ENCODE measurements around the gene SUMO2.

The SUMO2 gene

DNA sequence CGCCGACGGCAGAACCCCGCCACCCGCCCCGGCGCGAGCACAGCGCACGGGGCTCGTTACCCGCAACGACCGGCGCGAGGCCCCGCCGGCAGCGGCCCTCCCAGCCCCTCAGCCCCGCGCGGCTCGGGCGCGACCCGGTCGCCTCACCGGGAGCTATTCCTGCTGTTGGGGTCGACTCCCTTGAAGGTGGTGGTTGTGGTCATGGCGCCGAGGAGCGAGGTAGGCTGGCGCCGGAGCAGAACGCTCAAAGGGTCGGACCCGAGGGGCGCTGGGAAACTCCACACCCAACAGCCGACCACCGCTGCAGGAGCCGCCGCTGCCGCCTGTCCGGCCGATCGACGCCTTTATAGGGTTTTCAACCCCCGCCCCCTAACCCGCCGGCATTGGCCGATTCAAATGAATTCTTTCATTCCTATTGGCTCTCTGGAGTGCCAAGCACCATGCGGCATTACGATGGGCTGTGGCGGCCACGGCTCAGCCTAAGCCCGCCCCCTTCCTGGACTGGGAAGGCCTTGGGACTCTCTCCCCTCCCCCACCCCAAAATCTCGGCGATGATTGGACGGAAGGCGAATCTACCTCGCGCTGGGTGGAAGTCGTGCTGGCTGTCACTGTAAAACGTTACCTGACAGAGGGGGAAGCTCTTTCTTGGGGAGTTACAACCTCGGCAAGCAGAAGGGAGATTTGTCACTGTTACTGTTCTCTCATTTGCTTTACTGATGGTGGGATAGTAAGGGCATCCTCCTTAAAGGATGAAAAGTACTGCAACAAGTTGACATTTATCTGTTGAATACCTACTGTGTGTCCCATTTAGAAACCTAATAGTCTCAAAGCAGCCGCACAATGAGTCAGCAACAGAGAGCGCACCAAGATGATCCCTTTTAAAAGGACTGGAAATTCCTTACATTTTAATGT is 28.3 kb downstream of the SUMO2 start, which contains the start of gene JPT1:
TSS of gene JPT1 (minus strand) at position 318 of the 912 bp plus-strand sequence. CDS start at position 203, 115 bp downstream.
- peak within 1 kb of the TSS; percentile 100 for H3K4me3 ChIP-seq (ENCODE audit: low read depth, low read length, poor library complexity, severe bottlenecking)
- peaks cover 47% of the 10 kb centered on the region for H3K79me2 ChIP-seq (ENCODE audit: insufficient read depth, low read length)
- H3F3A ChIP-seq (ENCODE audit: insufficient read depth, low read length): no peaks in the 10 kb centered on the region
- H3K27ac ChIP-seq (ENCODE audit: low read depth, low read length, poor library complexity, severe bottlenecking): peak within 1 kb of the TSS; percentile 77
- H4K20me1 ChIP-seq (ENCODE audit: insufficient read depth, low read length): no peaks in the 10 kb centered on the region
- H3K4me1 ChIP-seq (ENCODE audit: insufficient read depth, low read length, severe bottlenecking): peaks cover 21% of the 10 kb centered on the region
- H2AFZ ChIP-seq (ENCODE audit: low read length): no peak within 1 kb of the TSS
- H3K9me3 ChIP-seq (ENCODE audit: low read length): no peaks in the 10 kb centered on the region
- H3K9ac ChIP-seq (ENCODE audit: low read length): peak within 1 kb of the TSS; percentile 100
- peak within 1 kb of the TSS; percentile 100 for H3K4me2 ChIP-seq (ENCODE audit: low read length)
- H3K36me3 ChIP-seq (ENCODE audit: insufficient read depth, low read length): peaks cover 18% of the 10 kb centered on the region; the same call in 1 of the 2 replicates
- H3K27me3 ChIP-seq (ENCODE audit: insufficient read depth, low read length): no peaks in the 10 kb centered on the region
- no peak for TF ChIP-seq EZH2 (IDR thresholded peaks at IDR 0.05; ENCODE audit: borderline replicate concordance, low read length)
- TF ChIP-seq, protein P1, sequence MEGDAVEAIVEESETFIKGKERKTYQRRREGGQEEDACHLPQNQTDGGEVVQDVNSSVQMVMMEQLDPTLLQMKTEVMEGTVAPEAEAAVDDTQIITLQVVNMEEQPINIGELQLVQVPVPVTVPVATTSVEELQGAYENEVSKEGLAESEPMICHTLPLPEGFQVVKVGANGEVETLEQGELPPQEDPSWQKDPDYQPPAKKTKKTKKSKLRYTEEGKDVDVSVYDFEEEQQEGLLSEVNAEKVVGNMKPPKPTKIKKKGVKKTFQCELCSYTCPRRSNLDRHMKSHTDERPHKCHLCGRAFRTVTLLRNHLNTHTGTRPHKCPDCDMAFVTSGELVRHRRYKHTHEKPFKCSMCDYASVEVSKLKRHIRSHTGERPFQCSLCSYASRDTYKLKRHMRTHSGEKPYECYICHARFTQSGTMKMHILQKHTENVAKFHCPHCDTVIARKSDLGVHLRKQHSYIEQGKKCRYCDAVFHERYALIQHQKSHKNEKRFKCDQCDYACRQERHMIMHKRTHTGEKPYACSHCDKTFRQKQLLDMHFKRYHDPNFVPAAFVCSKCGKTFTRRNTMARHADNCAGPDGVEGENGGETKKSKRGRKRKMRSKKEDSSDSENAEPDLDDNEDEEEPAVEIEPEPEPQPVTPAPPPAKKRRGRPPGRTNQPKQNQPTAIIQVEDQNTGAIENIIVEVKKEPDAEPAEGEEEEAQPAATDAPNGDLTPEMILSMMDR (IDR thresholded peaks at IDR 0.05; ENCODE audit: low read length): no peak
- no peaks in the 10 kb centered on the region for H3K9me2 ChIP-seq (ENCODE audit: low read depth, low read length)

DNA sequence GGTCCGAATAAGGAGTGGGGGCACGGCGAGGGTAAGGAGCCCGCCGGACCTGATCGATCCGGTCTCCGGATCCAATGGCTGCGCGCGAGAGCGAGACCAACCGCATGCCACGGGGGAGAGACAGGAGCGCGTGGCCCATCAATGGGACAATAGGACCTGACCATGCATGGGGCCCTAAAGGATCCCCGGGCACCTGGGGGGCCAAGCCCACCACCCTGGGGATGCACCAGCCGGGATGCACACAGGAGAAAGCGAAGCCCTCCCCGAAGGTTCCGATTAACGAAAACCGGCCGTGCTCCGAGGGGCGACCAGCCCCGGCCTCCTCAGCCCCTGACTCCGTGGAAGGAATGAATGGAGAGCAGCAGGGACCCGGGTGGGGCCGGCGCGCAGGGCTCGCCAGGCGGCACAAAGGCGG is 29.0 kb downstream of the SUMO2 start:
- Histone ChIP-seq H3K79me2 (ENCODE audit: insufficient read depth, low read length) (peaks cover 52% of the 10 kb centered on the region), H3K9me2 (ENCODE audit: low read depth, low read length) (no peaks in the 10 kb centered on the region), H3K36me3 (ENCODE audit: insufficient read depth, low read length) (peaks cover 23% of the 10 kb centered on the region; the same call in 1 of the 2 replicates), H3K27ac (ENCODE audit: low read depth, low read length, poor library complexity, severe bottlenecking) (peak overlapping the region; percentile 34), H3K9me3 (ENCODE audit: low read length) (no peaks in the 10 kb centered on the region), H2AFZ (ENCODE audit: low read length) (no peak overlapping the region), H3K9ac (ENCODE audit: low read length) (peak overlapping the region; percentile 100), H3K4me2 (ENCODE audit: low read length) (peak overlapping the region; percentile 100), H3K4me1 (ENCODE audit: insufficient read depth, low read length, severe bottlenecking) (peaks cover 21% of the 10 kb centered on the region), H3F3A (ENCODE audit: insufficient read depth, low read length) (no peaks in the 10 kb centered on the region), H3K27me3 (ENCODE audit: insufficient read depth, low read length) (no peaks in the 10 kb centered on the region), H3K4me3 (ENCODE audit: low read depth, low read length, poor library complexity, severe bottlenecking) (peak overlapping the region; percentile 100), H4K20me1 (ENCODE audit: insufficient read depth, low read length) (no peaks in the 10 kb centered on the region)
- TF ChIP-seq, protein P1 (IDR thresholded peaks at IDR 0.05; ENCODE audit: low read length): no peak
- no peak for TF ChIP-seq EZH2 (IDR thresholded peaks at IDR 0.05; ENCODE audit: borderline replicate concordance, low read length)

DNA sequence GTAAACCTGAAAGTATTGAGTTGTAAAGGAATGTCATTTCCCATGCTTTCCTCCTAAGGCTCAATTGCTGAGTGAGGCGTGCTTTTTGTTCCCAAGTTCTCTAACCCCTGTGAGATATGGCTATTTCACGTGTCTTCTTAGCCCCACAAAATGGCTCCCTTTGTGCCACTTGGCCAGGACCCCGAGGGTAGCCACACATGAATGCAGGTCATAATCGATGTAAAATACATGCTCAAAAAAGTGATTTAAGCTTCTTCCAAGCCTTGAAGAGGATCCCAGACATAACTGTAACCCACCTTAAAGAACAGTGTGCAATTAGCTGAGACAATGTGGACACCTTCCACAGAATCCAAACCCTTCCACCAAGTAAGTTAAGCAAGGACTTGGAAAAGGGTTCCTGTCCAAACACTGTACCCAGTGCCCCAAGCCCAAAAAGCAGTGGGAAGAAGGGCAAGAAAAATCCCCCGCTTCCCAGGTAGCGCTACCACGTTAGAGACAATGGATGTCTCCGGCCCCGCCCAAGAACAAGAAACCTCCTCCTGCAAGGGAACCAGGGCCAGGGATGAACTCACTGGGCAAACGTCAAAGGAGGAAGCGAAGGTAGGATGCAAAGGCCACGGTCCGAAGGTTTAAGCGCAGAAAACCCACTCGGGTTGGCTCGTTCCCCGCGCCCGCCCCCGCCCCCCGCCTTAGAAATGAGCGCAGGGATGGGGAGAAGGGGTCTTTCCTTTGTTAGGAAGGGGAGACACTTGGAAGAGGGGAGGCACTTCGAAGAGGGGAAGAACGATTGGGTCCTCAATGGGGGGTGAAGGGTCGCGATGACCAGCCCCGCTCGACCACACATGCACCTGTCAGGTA is 29.6 kb downstream of the SUMO2 start:
- Histone ChIP-seq H3F3A (ENCODE audit: insufficient read depth, low read length) (no peaks in the 10 kb centered on the region), H3K4me1 (ENCODE audit: insufficient read depth, low read length, severe bottlenecking) (peaks cover 21% of the 10 kb centered on the region), H3K36me3 (ENCODE audit: insufficient read depth, low read length) (peaks cover 29% of the 10 kb centered on the region), H3K9me3 (ENCODE audit: low read length) (no peaks in the 10 kb centered on the region), H3K79me2 (ENCODE audit: insufficient read depth, low read length) (peaks cover 56% of the 10 kb centered on the region), H3K4me3 (ENCODE audit: low read depth, low read length, poor library complexity, severe bottlenecking) (peak overlapping the region; percentile 100), H2AFZ (ENCODE audit: low read length) (no peak overlapping the region), H3K27ac (ENCODE audit: low read depth, low read length, poor library complexity, severe bottlenecking) (peak overlapping the region; percentile 42), H3K4me2 (ENCODE audit: low read length) (peak overlapping the region; percentile 100), H3K27me3 (ENCODE audit: insufficient read depth, low read length) (no peaks in the 10 kb centered on the region), H4K20me1 (ENCODE audit: insufficient read depth, low read length) (no peaks in the 10 kb centered on the region), H3K9ac (ENCODE audit: low read length) (peak overlapping the region; percentile 100), H3K9me2 (ENCODE audit: low read depth, low read length) (no peaks in the 10 kb centered on the region)
- TF ChIP-seq, protein P1 (IDR thresholded peaks at IDR 0.05; ENCODE audit: low read length): no peak
- no peak for TF ChIP-seq EZH2 (IDR thresholded peaks at IDR 0.05; ENCODE audit: borderline replicate concordance, low read length)

All from OCI-LY1 (cell line).